A549 (cell line): ENCODE measurements around the gene RPL7A. TPM values are rescaled to one million over a fixed set of nuclear protein-coding genes. Genes with fewer than 3 reads are reported as not detected.

ENCODE experiments used
- ATAC-seq, 2 experiments: fragments of 200-7000 bp in 1 of 2; fragments of >200 bp in 1 of 2; cut with Nextera tagmentation in 1 of 2; cut with Tn5 transposase in 1 of 2; 3 replicates each; pipeline versions ENCODE4 v1.8.0 to v1.9.1; 2018 to 2020; ENCODE audit warnings: mild to moderate bottlenecking in 1 of 2, moderate library complexity in 1 of 2
- CTCF ChIA-PET: fragments of 300-600 bp; sonication (Branson Sonifier 250); formaldehyde crosslinking; extraction: SDS; loops from one replicate; lab custom pipeline; 2021; ENCODE audit warnings: antibody characterized with exemption, inconsistent platforms; lab: Yijun Ruan, JAX
- POLR2A ChIA-PET: fragments of 350-600 bp; formaldehyde crosslinking; extraction: SDS; loops from one replicate; lab custom pipeline; 2021; ENCODE audit warnings: antibody characterized with exemption, inconsistent platforms; lab: Yijun Ruan, JAX
- DNase-seq, 2 experiments: peaks; one replicate each; pipeline versions ENCODE4 v3.0.0 to v3.0.0-alpha.2; 2011 to 2016; ENCODE audit warnings: low read depth in 1 of 2, low spot score in 1 of 2
- FAIRE-seq: peaks from 2 replicates; lab custom pipeline; 2011; peaks lifted over from hg19 to GRCh38; lab: Jason Lieb, UNC
- H3K27ac ChIP-seq, 2 experiments: fragments of >200 bp; sonication (Bioruptor Twin); formaldehyde crosslinking; 3 replicates each; pipeline ENCODE4 v1.5.1; 2016 to 2017
- H3K4me1 ChIP-seq: fragments of >200 bp; sonication (Bioruptor Twin); formaldehyde crosslinking; 3 replicates; pipeline ENCODE4 v1.6.1; 2016
- H3K4me2 ChIP-seq: fragments of >200 bp; sonication (Bioruptor Twin); formaldehyde crosslinking; 3 replicates; pipeline ENCODE4 v1.6.1; 2016
- H3K4me3 ChIP-seq: fragments of >200 bp; sonication (Bioruptor Twin); formaldehyde crosslinking; 3 replicates; pipeline ENCODE4 v1.5.1; 2016
- H3K9me3 ChIP-seq: fragments of >200 bp; sonication (Bioruptor Twin); formaldehyde crosslinking; 3 replicates; pipeline ENCODE4 v1.6.1; 2016
- CHD2 ChIP-seq: fragments of 150-350 bp; IDR thresholded peaks from 2 replicates; pipeline ENCODE4 v1.6.1; 2014; ENCODE audit warnings: low read length; ENCODE audit not compliant: partially characterized antibody
- EHF ChIP-seq: fragments of 250-450 bp; sonication (Bioruptor Pico); IDR thresholded peaks from 2 replicates; pipeline ENCODE4 v1.5.0; 2020; ENCODE audit warnings: mild to moderate bottlenecking
- FOSB ChIP-seq: fragments of 250-450 bp; sonication (Bioruptor Pico); IDR thresholded peaks from 2 replicates; pipeline ENCODE4 v1.5.0; 2020; ENCODE audit warnings: mild to moderate bottlenecking, moderate library complexity
- FOSL2 ChIP-seq, 2 experiments: fragments of 450-650 bp in 1 of 2; fragments of >200 bp in 1 of 2; sonication (Bioruptor Twin) in 1 of 2; formaldehyde crosslinking; IDR thresholded peaks; 2 replicates each; pipeline versions ENCODE4 v1.5.0 to v1.6.1; 2016 to 2020; ENCODE audit warnings: mild to moderate bottlenecking in 1 of 2, moderate library complexity in 1 of 2
- FOXS1 ChIP-seq: fragments of 250-450 bp; sonication (Bioruptor Pico); IDR thresholded peaks from 2 replicates; pipeline ENCODE4 v1.5.0; 2020; ENCODE audit warnings: mild to moderate bottlenecking, moderate library complexity
- GATA3 ChIP-seq: IDR thresholded peaks from 2 replicates; pipeline ENCODE4 v1.6.1; 2012; ENCODE audit warnings: borderline replicate concordance
- JUN ChIP-seq, 2 experiments: fragments of >200 bp; sonication (Bioruptor Twin); formaldehyde crosslinking; IDR thresholded peaks; 2 replicates in 1 of 2; 3 replicates in 1 of 2; pipeline ENCODE4 v1.6.1; 2016 to 2017
- JUNB ChIP-seq: fragments of >200 bp; sonication (Bioruptor Twin); formaldehyde crosslinking; IDR thresholded peaks from 2 replicates; pipeline ENCODE4 v1.6.1; 2016
- KDM1A ChIP-seq: fragments of 200-600 bp; sonication (generic); IDR thresholded peaks from 2 replicates; pipeline ENCODE4 v1.6.1; 2016; ENCODE audit warnings: low read depth, mild to moderate bottlenecking
- MAX ChIP-seq: IDR thresholded peaks from 2 replicates; pipeline ENCODE4 v1.6.1; 2012
- MAZ ChIP-seq: fragments of 150-350 bp; IDR thresholded peaks from 2 replicates; pipeline ENCODE4 v1.6.1; 2014; ENCODE audit warnings: antibody characterized with exemption, low read depth, low read length, borderline replicate concordance
- MYC ChIP-seq: IDR thresholded peaks from 2 replicates; pipeline ENCODE4 v1.6.1; 2012; ENCODE audit warnings: mild to moderate bottlenecking, inconsistent platforms, low read length, improper control_type of control experiment, borderline replicate concordance
- NPAS2 ChIP-seq: fragments of 250-450 bp; sonication (Bioruptor Pico); IDR thresholded peaks from 2 replicates; pipeline ENCODE4 v1.8.0; 2022; ENCODE audit warnings: mild to moderate bottlenecking, moderate library complexity, borderline replicate concordance
- POLR2AphosphoS2 ChIP-seq: conservative IDR thresholded peaks from 2 replicates; pipeline ENCODE4 v1.6.1; 2012; ENCODE audit warnings: low read length, improper control_type of control experiment, inconsistent platforms
- RAD21 ChIP-seq, 2 experiments: fragments of >200 bp in 1 of 2; sonication (Bioruptor Twin) in 1 of 2; formaldehyde crosslinking in 1 of 2; IDR thresholded peaks in 1 of 2; conservative IDR thresholded peaks in 1 of 2; 2 replicates in 1 of 2; 3 replicates in 1 of 2; pipeline ENCODE4 v1.6.1; 2012 to 2018; ENCODE audit warnings: inconsistent platforms in 1 of 2
- ZFP36 ChIP-seq: fragments of 450-650 bp; IDR thresholded peaks from 2 replicates; pipeline ENCODE4 v1.6.1; 2014; ENCODE audit warnings: borderline replicate concordance; ENCODE audit not compliant: partially characterized antibody
- WGBS: methylation state at CpG from one replicate; pipeline ENCODE4 v1.1.6; 2017; ENCODE audit errors: missing lambda C conversion rate; 5-methylcytosine and 5-hydroxymethylcytosine counted together
- polyA plus RNA-seq, 4 experiments: library from polyadenylated mRNA; depleted of rRNA in 3 of 4; stranded (reverse); fragments of >200 nt; fragmentation: RNase III in 1 of 4; extraction: RNeasy Plus Mini Kit Qiagen cat#74134 plus additional on column Dnase treatment in 1 of 4; gene quantifications; 2 replicates in 3 of 4; 3 replicates in 1 of 4; pipeline ENCODE4 v1.2.3, GENCODE V29; 2011 to 2017
- TF ChIP-seq, protein P1 (sequence below): fragments of 150-350 bp; IDR thresholded peaks from 2 replicates; pipeline ENCODE4 v1.6.1; 2014; ENCODE audit warnings: low read depth, mild to moderate bottlenecking, low read length
- TF ChIP-seq, protein P2 (sequence below): IDR thresholded peaks from 2 replicates; pipeline ENCODE4 v1.6.1; 2012
- TF ChIP-seq, protein P3 (sequence below): fragments of 250-450 bp; sonication (Bioruptor Pico); IDR thresholded peaks from 2 replicates; pipeline ENCODE4 v1.5.0; 2021; ENCODE audit warnings: mild to moderate bottlenecking, moderate library complexity, borderline replicate concordance

Gene RPL7A
- polyA plus RNA-seq, 2 of the 4 experiments (the other 2 are of a cell fraction): 2,218 to 2,608 TPM

DNA sequence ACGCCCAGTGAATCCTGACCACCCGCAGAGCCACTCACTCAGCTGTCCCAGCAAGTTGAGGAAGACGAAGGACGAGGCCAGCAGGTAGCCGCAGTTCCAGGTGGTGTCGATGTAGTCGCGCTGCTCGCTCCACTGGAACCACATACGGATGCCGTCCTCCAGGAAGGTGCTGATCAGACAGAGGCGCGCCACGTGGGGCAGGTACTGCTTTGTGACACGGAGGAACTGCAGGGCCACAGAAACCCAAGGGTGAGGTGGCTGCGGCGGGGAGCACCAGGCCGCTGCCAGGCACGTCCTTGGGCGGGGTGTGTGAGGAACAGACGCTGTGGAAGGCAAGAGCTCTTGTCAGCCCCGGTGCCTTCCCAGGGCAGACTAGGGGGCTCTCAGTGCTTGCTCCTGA is 19.2 kb downstream of the RPL7A start:
- TF ChIP-seq, protein P1, sequence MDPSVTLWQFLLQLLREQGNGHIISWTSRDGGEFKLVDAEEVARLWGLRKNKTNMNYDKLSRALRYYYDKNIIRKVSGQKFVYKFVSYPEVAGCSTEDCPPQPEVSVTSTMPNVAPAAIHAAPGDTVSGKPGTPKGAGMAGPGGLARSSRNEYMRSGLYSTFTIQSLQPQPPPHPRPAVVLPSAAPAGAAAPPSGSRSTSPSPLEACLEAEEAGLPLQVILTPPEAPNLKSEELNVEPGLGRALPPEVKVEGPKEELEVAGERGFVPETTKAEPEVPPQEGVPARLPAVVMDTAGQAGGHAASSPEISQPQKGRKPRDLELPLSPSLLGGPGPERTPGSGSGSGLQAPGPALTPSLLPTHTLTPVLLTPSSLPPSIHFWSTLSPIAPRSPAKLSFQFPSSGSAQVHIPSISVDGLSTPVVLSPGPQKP: no peak
- TF ChIP-seq RAD21 (conservative IDR thresholded peaks at IDR 0.05 in 1 of 2, IDR thresholded peaks at IDR 0.05 in 1 of 2): no peak
- ATAC-seq (no peak), DNase-seq (no peak), FAIRE-seq (no peak)
- H3K4me3 ChIP-seq: no peak overlapping the region
- CTCF ChIA-PET: interaction anchor here (1.0 to 3.2 kb wide), 4 partner anchors 9 to 26 kb away, joined by 3 to 16 read pairs (median 4); no protein-coding TSS in a partner anchor
- H3K4me2 ChIP-seq: no peak overlapping the region
- H3K4me1 ChIP-seq: peaks cover 10% of the 10 kb centered on the region; the same call in 1 of the 3 replicates
- H3K27ac ChIP-seq: no peak overlapping the region
- POLR2A ChIA-PET: no interaction called here
- no peaks in the 10 kb centered on the region for H3K9me3 ChIP-seq
- WGBS: 98% methylated on average over 19 of the region's 22 CpGs

GRCh38 chr9:133367778-133368177 is 19.8 kb downstream of the RPL7A start:
- DNase-seq (no peak), ATAC-seq (no peak), FAIRE-seq (no peak)
- TF ChIP-seq POLR2AphosphoS2: no peak
- no peak for TF ChIP-seq KDM1A
- TF ChIP-seq FOXS1 (CRISPR knock-in tag): no peak
- no peak for TF ChIP-seq JUN (IDR thresholded peaks at IDR 0.05)
- TF ChIP-seq MAX: no peak
- no peak for TF ChIP-seq MYC
- no peak for TF ChIP-seq CHD2
- TF ChIP-seq MAZ: no peak
- no peak for TF ChIP-seq FOSL2 (IDR thresholded peaks at IDR 0.05)
- TF ChIP-seq FOSL2 (CRISPR knock-in tag; IDR thresholded peaks at IDR 0.05): no peak
- no peak for TF ChIP-seq FOSB (CRISPR knock-in tag)
- TF ChIP-seq, protein P2, sequence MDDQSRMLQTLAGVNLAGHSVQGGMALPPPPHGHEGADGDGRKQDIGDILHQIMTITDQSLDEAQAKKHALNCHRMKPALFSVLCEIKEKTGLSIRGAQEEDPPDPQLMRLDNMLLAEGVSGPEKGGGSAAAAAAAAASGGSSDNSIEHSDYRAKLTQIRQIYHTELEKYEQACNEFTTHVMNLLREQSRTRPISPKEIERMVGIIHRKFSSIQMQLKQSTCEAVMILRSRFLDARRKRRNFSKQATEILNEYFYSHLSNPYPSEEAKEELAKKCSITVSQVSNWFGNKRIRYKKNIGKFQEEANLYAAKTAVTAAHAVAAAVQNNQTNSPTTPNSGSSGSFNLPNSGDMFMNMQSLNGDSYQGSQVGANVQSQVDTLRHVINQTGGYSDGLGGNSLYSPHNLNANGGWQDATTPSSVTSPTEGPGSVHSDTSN: no peak
- TF ChIP-seq ZFP36: no peak
- TF ChIP-seq JUNB: no peak
- TF ChIP-seq EHF (CRISPR knock-in tag): no peak
- no peak for TF ChIP-seq GATA3
- TF ChIP-seq NPAS2 (CRISPR knock-in tag): no peak
- TF ChIP-seq, protein P3, sequence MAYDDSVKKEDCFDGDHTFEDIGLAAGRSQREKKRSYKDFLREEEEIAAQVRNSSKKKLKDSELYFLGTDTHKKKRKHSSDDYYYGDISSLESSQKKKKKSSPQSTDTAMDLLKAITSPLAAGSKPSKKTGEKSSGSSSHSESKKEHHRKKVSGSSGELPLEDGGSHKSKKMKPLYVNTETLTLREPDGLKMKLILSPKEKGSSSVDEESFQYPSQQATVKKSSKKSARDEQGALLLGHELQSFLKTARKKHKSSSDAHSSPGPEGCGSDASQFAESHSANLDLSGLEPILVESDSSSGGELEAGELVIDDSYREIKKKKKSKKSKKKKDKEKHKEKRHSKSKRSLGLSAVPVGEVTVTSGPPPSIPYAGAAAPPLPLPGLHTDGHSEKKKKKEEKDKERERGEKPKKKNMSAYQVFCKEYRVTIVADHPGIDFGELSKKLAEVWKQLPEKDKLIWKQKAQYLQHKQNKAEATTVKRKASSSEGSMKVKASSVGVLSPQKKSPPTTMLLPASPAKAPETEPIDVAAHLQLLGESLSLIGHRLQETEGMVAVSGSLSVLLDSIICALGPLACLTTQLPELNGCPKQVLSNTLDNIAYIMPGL (CRISPR knock-in tag): no peak
- H3K4me2 ChIP-seq: no peak overlapping the region
- H3K4me1 ChIP-seq: peaks cover 10% of the 10 kb centered on the region; the same call in 1 of the 3 replicates
- no peak overlapping the region for H3K4me3 ChIP-seq
- WGBS: 87% methylated on average over 10 of the region's 10 CpGs
- H3K27ac ChIP-seq: no peak overlapping the region
- ChIA-PET CTCF (interaction anchor here (1.0 to 3.2 kb wide), 2 partner anchors 9 to 26 kb away, joined by 3 to 16 read pairs; no protein-coding TSS in a partner anchor), POLR2A (no interaction called here)
- no peaks in the 10 kb centered on the region for H3K9me3 ChIP-seq
